NCI-H774 (cell line): Measurements from ENCODE around the gene HHAT.
A peak's percentile ranks its signal among the peaks of the same experiment; 100 is the strongest.
"Not testable (repeated sequence)": the region's sequence is repeated elsewhere in the genome, so short reads cannot be mapped to it uniquely, and the experiment has no call there.

Experiments used
- DNase-seq: peaks from one replicate; lab custom pipeline; 2025; lab: John Stamatoyannopoulos, UW

Gene HHAT

GRCh38 chr1:210646258-210646616, 317.5 kb downstream of the HHAT start:
- no peak for DNase-seq

GRCh38 chr1:210647406-210648333, 319.0 kb downstream of the HHAT start:
- no peak for DNase-seq

DNA sequence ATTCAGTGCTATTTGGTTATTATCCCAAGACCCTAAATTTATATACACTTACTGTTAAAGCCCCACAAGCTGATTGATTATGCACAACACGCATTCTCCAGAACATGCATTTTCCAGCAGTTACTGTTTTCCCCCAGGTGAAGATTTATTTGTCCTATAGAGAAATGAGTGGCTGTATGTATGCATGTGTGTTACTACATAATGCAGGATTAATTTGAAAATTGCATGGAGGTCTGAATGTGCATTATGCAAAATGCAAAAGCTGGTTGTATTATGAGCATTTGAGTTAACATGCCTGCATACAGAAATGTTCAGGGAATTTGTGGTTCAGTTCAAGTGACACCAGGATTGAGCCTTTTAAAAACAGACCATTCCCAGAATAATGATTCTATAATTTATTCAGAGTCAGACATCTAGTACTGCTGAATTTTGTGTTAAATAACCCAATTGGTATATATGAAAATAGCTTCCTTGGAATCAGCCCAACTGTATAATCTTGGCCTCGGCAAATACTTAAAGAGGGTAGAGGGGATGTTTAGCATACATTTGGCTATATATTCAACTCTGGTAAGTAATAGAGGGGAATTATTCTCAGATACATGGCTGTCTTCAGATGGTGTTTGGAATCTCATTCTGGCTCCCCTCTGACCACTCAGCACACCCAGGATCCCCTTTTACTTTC, 320.0 kb downstream of the HHAT start:
- no peak for DNase-seq

DNA sequence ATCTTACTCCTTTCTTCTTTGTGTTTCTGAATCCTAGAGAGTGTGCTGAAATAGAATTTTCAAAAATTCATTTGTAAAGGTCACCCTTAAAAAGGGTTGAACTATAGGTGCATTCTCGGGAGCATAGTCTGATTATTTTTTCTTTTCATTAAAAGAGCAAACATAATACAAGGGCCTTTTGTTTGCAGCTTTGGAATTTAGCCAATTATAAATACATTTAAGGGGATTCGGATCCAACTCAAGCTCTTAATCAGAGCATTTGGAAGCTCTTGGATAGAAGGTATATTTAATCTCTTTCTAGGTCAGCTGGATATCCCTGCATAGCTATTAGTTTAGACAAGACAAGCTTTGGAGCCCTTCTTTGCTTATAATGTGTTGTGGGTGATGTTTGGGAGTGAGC, 321.7 kb downstream of the HHAT start:
- DNase-seq, result no peak

DNA sequence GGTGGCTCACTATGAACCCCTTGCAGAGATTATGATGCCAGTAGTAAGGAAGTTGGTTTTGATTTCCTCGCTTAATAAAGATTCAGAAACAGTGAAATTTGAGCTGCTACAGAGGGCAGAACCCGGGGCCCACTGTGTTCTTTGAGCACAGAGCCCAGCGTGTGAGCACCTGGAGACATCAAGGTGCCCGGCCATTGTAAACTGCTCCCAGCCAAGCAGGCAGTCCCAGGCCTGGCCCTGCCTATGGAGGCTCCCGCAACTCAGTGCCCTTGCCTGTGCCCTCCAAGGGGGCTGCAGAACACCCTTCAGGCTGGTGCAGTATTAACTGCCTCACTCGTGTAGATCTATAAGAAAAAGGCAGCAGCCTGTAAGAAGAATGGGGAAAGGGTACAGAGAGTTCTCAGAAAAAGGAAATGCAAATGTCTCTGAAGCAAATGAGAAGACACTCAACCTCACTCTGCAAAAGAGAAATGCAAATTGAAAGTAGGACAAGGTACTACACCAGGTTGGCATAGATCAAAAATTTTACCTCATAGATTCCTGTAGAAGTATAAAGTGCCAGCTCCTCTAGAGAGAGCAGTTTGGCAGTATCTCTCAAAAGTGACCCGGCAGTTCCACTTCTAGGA, 323.7 kb downstream of the HHAT start:
- DNase-seq, result no peak

DNA sequence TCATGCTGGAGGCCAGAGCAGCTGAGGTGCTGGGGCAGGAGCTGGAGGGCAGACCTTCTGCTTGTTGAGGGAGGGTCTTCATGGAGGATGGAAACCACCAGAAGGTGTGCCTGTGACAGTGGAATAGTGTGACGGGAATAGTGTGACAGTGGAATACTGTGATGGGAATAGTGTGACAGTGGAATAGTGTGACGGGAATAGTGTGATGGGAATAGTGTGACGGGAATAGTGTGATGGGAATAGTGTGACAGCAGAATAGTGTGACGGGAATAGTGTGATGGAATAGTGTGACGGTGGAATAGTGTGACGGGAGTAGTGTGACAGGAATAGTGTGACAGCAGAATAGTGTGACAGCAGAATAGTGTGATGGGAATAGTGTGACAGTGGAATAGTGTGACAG, 325.1 kb downstream of the HHAT start:
- no peak for DNase-seq

DNA sequence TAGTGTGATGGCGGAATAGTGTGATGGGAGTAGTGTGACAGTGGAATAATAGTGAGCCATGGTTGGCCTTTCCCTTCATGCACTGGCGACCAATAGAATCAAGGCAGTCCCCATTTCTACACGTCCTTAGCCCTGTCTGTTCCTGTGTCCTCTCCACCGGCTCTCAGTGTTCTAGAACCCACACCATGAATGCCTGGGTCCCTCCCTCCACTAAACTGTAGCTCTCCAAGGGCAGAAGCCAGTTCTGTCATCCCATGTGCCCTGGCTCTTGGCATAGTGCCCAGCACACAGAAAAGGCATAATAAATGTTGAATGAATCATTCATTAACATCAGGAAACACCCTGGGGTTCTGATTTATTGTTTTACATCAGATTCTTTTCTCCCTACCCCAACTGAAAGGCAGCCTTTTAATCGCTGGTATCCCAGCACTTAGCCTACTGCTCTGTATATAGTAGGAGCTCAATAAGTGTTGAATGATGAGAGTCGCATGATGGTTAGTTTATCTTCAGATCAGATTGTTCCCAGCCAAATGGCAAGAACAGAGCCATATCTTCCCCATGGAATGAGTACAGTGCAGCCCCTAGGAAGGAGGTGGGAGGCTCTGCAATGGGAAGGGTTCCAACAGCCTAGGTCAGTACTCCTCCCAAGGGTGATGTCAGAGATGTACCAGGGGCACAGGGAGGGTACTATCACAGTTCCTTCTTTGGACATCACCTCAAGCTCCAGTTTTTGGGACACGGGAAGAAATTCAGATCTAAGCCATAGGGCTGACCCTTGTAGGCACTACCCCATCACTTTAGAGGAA, 325.7 kb downstream of the HHAT start:
- no peak for DNase-seq

DNA sequence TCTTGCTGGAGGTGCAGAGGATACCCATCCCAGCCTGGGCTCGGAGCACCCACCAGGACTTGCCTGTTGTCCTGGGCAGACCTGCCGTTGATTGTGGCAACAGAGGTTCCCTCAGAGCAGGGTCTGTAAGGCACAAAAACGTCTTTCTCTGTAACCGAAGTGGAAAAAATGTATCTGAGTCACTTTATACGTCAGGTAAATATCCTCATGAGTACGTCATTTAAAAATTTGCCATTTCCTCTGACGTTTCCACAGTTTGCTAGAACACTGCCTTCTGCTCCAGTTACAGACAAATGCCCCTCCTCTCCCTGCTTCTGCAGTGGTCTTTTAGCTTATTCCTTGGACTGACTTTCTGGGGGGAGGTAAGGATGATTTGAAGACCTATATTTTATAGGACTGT, 326.8 kb downstream of the HHAT start:
- DNase-seq, result no peak

DNA sequence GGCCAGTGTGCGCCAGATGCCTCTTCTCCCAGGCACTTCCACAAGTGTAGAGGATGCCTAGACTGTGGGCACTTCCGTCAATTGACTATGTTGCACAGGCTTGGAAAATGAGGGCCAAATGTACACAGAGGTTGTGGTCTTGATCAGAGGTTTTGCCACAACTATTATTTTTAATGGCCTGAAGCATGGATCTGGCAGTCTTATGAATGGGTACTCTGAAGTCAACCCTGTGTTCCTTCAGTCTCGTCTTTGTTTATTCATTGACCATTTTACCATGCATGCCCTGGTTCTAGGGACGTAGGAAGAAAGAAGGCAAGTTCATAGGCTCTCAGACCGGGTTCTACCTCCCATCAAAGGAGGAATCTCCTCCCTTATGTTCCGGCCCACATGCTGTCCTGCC, 329.1 kb downstream of the HHAT start:
- no peak for DNase-seq

DNA sequence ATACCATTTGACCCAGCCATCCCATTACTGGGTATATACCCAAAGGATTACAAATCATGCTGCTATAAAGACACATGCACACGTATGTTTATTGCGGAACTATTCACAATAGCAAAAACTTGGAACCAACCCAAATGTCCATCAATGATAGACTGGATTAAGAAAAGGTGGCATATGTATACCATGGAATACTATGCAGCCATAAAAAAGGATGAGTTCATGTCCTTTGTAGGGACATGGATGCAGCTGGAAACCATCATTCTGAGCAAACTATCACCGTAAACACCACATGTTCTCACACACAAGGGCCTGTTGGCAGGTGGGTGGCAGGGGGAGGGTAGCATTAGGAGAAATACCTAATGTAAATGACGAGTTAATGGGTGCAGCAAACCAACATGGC, 332.8 kb downstream of the HHAT start:
- not testable (repeated sequence) for DNase-seq

DNA sequence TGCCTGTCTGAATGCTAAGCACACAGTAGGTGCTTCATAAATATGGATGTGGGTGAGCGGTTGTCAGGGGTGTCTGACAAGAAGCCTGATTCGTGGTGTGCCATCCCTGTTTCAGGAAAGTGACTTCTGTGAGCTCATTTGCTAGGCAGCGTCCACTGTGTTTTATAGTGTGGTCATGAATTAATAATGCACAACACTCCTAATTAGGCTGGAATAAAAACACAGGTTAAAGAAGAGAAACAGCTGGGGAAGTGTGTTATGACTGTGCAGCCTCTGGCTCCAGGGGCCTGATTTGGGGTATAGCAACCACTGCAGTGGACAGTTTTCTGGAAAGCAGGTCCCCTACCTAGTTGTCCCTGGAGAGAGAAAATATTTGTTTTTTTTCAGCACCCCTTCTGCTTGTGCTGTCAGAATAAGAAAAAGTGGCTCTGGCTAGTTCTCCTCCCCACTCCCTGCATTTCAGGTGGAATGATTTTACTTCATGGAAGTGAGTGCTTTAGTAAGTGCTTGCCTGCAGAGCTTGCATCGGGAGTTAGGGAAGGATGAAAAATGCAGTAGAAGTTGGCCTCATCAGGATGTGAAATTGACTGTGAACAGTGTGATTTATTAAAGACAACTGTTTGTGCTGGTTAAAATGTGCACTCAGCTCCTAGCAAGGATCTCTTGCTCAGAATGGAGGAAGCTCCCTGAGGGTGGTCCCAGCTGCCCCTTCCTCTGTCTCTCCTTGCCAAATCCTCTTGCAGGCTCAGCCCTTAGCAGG, 333.8 kb downstream of the HHAT start:
- DNase-seq, result no peak

DNA sequence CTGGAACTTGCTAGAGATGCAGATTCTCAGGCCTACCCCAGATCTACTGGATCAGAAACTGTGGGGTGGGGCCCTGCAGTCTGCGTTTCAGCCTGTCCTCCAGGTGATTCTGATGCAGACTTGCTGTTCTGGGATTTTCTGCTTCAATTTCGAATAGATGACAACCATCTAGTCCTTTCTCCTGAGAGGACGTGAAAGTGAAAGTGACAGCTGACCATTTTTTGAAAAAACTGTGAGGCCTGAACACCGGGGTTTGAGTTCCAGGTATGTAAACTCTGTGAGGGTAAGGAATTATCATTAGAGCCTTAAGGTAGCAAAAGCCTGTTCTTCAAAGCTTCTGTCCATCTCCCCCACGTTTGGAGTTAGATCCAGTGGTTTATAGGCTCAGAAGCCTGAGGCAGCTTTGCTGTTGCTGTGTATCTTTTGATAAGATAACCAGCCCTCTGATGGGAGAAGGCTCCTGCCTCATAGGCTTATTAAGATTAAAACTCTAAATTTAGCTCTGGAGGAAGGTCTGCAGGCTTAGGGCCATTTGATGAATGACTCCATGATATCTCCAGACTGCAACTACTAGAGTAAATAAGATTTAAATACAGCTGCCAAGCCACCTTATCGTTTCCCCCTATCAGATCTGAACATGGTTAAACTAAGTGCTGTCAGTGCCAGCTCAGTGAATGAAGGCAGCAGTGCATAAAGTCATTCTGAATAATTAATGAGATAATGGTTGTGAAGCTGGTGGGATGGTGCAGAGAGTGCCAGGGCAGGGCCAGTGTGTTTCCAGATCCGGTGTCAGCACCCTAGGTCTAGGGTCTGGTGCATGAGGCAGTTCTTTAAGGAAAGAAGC, 335.2 kb downstream of the HHAT start:
- DNase-seq, result peak; percentile 58

DNA sequence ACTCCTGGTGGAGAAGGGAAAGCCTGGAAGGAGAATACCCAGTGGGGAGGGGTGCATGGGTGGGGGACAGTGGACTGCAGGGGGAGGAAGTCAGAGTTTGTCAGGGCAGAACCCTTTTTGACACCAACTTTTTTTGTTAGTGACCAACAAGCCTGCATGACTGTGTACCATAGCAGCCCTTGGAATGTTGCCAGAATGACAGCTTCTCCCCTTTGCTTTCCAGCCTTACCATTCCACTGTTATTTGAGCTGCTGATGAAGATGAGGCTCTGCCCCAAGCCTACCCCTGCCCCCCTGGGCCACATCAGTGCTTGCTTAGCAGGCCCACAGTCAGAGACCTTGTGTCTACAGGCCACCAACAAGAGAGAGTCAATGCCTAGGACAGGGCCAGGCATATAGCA, 341.2 kb downstream of the HHAT start:
- DNase-seq, result no peak

GRCh38 chr1:210674151-210674550, 345.4 kb downstream of the HHAT start:
- DNase-seq, result no peak

DNA sequence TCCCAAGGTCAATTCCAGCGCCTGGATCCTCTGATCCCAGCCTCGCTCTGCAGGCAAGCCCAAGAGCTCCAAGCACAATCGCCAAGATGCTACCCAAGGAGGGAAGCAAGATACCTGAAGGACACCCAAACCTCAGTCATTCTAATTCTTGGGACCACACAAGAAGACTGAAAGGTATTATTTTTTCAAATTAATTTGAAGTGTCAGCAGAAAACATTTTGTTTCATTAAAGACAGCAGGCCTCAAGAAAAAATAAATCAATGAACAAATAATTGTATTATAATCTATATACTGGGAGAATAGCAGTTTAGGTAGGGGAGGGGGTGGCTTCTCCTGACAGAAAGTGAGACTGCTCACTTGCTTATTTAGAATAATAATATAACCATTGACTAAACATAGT, 347.8 kb downstream of the HHAT start:
- DNase-seq, result no peak

GRCh38 chr1:210677533-210677932, 348.8 kb downstream of the HHAT start:
- no peak for DNase-seq

DNA sequence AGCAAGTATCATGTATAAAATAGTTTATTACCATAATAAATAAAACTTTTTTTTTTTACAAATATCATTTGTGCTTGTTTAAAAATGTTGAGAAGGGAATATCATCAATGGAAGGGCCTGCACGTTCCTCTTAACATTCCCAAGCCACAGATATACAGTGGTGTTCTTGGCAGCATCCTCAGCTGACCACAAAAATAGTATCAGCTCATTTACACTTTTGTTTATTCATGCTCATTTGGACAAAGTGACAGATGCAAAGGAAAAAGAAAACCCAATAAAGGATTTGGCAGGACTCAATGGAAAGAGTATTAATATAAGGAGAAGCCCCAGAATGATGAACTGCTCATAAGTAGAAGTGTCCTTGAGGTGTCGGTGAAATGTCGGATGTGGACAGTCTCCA, 349.6 kb downstream of the HHAT start:
- DNase-seq, result no peak

GRCh38 chr1:210681158-210681557, 352.5 kb downstream of the HHAT start:
- no peak for DNase-seq

DNA sequence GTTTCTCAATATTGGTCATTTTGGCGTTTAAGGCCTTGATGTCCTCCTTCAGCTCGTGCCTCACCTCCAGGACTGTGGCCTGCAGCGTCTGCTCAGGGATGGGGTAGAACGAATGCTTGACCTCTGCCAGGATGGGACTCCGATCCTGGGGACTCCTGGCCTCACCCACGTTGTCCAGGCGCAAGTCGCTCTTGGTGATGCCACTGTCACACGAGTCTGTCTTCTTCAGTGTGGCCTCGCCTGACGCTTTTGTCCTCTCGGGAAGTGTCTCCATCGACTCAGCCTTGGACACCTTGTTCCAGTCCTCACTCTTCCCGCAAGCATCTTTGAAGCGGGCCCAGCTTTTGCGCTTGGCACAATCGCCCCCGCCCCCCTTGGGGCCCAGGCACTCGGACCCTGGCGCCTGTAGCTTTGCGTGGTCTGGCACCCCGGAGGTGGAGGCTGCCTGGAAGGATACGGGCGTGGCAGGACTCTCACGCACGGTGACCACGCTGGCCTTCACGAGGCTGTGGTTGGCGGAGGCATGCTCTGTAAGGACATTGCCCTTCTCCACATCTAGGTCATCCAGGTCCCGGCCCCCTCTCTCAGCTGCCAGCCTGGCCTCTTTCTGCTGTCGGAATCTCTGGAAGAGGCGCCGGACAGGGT, 354.8 kb downstream of the HHAT start:
- DNase-seq, result no peak
